GM10847 (cell line): ENCODE data around the gene ANAPC16.

Source experiments
- POLR2A ChIP-seq: IDR thresholded peaks from 2 replicates; pipeline ENCODE4 v1.6.1; 2011; ENCODE audit not compliant: insufficient read length; ENCODE audit errors: extremely low read depth

Gene ANAPC16

DNA sequence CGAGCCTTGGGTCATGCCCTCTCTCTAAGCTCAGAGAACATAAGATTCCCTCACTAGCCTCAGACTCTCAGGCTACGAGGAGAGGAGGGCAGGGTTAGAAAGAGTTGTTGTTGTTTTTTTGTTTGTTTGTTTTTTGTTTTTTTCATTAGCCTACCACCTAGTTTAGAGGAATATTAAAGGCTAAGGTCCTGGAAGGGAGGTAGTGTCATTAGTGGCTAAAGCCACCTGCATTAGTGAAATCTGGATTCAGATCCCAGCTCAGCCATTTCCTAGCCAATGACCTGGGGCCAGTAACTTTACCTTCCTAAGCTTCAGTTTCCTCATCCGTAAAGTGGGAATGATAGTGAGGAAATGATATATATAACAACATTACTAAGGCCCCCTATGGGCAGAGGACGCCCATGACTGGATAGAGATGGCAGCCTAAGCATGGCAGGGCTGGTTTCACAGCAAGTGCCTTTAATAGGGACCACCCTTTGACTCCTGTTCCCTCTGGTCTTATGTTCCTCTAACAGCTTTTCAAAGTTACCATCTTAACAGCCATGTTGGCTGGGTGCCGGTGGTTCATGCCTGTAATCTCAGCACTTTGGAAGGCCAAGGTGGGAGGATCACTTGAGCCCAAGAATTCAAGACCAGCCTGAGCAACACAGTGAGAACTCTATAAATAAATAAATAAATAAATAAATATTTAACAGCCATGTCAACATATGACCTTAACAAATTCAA lies 63.0 kb downstream of the ANAPC16 start:
- no peak for TF ChIP-seq POLR2A

GRCh38 chr10:72283131-72283530 lies 67.3 kb downstream of the ANAPC16 start:
- no peak for TF ChIP-seq POLR2A
